ENCODE results near the gene IKZF3. TPM values are rescaled to one million over a fixed set of nuclear protein-coding genes. Genes with fewer than 3 reads are reported as not detected.
"Not testable (repeated sequence)": the region's sequence is repeated elsewhere in the genome, so short reads cannot be mapped to it uniquely, and the experiment has no call there.

The IKZF3 gene
- total RNA-seq, 1 experiment from 2014 or later = not detected

DNA sequence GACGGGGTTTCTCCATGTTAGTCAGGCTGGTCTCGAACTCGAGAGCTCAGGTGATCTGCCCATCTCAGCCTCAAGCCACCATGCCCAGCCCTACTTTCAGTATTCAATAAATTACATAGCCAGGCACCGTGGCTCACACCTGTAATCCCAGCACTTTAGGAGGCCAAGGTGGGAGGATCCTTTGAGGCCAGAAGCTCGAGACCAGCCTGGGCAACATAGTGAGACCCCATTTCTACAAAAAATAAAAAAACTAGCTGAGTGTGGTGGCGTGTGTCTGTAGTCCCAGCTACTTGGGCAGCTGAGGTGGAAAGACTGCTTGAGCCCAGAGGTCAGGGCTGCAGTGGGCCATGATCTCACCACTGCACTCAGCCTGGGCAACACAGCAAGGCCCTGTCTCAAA, 142.0 kb downstream of the IKZF3 start:
- no peak for DNase-seq (ENCODE audit: low read depth)

DNA sequence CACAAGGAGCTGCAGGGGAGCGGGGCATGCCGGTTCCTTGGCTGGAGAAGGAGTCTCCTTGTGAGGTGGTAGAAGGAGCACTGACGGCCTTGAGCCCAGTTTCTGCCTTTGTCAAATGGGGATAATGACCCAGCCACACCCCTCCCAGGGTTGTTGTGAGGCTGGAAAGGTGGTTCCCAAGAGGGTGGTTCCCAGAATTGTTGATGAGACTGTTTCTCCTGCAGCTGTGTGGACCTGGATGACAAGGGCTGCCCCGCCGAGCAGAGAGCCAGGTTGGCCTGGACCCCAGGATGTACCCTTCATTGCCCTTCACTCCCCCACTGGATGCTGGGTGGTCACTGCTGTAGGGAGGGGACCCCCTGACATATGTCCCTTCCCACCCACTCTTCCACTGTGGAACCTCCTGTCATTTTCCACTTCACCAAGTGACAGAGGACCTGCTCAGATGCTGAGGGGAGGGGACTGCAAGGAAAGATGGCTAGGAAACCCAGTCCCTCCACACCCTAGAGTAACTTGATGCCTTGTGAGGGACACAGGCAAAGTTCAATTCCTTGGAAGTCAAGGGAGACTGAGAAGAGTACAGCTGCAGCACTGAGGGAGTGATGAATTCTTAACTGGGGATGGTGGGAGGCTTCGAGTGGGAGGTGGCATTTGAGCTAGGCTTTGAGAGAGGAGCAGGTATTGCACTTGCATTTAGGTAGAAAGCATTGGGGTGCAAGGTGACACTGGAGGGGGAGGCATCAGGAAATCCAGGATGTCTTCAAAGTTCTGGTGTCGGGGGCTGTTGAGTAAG, 144.4 kb downstream of the IKZF3 start:
- no peak for DNase-seq (ENCODE audit: low read depth)

- no peak for DNase-seq (ENCODE audit: low read depth)
Observed at GRCh38 chr17:39717660-39718059, 146.5 kb downstream of the IKZF3 start.

- no peak for DNase-seq (ENCODE audit: low read depth)
Observed at GRCh38 chr17:39716879-39717536, 147.1 kb downstream of the IKZF3 start.

DNA sequence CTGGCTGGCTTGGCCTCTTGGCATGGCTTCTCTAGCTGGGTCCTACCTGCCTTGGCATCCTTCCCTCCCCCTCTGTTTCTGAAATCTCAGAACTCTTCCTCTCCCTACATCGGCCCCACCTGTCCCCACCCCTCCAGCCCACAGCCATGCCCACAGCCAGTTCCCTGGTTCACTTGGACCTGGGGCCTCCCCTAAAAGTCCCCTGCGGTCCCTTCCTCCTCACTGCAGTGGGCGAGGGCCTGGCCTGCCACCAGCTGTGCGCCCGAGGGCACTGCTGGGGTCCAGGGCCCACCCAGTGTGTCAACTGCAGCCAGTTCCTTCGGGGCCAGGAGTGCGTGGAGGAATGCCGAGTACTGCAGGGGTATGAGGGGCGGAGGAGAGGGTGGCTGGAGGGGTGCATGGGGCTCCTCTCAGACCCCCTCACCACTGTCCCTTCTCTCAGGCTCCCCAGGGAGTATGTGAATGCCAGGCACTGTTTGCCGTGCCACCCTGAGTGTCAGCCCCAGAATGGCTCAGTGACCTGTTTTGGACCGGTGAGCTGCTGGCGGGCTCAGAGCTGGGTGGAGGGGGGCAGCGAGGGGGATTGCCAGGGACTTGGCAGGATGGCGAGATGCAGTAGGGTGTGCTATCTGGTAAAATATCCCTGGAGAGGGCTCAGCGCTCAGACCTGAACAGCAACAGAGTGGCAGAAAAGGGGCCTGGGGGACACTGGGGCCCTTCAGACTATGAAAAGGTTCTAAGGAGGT, 147.9 kb downstream of the IKZF3 start:
- no peak for DNase-seq (ENCODE audit: low read depth)

- no peak for DNase-seq (ENCODE audit: low read depth)
Observed at GRCh38 chr17:39715375-39716072, 148.6 kb downstream of the IKZF3 start.

DNA sequence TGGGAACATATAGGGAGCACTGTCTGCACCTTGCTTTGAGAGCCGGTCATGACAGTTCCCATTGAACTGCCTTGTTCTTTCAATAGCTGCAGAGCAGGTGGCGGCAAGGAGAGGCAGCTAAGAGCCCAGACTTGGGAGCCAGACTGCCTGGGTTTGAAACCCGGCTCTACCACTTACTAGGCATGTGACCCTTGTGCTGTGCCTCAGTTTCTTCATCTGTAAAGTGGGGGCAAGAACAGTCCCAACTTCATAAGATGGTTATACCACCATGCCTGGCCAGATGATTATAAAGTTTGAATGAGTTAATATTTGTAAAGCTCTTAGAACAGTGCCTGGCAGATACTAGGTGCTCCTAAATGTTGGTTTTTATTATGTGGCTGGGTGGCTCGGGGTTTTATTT, 149.9 kb downstream of the IKZF3 start:
- DNase-seq (ENCODE audit: low read depth) = no peak

GRCh38 chr17:39711851-39712250, 152.3 kb downstream of the IKZF3 start:
- no peak for DNase-seq (ENCODE audit: low read depth)

DNA sequence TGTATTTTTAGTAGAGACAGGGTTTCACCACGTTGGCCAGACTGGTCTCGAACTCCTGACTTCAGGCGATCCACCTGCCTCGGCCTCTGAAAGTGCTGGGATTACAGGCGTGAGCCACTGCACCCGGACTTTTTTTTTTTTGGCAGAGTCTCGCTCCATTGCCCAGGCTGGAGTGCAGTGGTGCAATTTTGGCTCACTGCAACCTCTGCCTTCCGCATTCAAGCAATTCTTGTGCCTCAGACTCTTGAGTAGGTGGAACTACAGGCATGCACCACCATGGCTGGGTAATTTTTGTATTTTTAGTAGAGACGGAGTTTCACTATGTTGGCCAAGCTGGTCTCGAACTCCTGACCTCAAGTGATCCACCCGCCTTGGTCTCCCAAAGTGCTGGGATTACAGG, 153.0 kb downstream of the IKZF3 start:
- not testable (repeated sequence) for DNase-seq (ENCODE audit: low read depth)

GRCh38 chr17:39709998-39710964, 153.8 kb downstream of the IKZF3 start:
- DNase-seq (ENCODE audit: low read depth) = no peak

GRCh38 chr17:39709319-39709997, 154.7 kb downstream of the IKZF3 start:
- DNase-seq (ENCODE audit: low read depth) = no peak

Other genes starting within 250 kb of the IKZF3 start
- gene PPP1R1B, start 237.4 kb downstream of the IKZF3 start, total RNA-seq (2014; rRNA removed) = not detected in 2 replicates
- 36.4 and 46.0 TPM in 2 replicates for gene STARD3, start 227.2 kb downstream of the IKZF3 start, total RNA-seq (2014; rRNA removed)
- gene TCAP, start 199.0 kb downstream of the IKZF3 start, total RNA-seq (2014; rRNA removed) = 0.40 TPM in 1 of 2 replicates, not detected in the other
- 0.17 TPM in 1 of 2 replicates, not detected in the other for gene PNMT, start 195.9 kb downstream of the IKZF3 start, total RNA-seq (2014; rRNA removed)
- 14.0 and 16.1 TPM in 2 replicates for gene PGAP3, start 176.3 kb downstream of the IKZF3 start, total RNA-seq (2014; rRNA removed)
- 35.8 and 39.8 TPM in 2 replicates for gene ERBB2, start 164.2 kb downstream of the IKZF3 start, total RNA-seq (2014; rRNA removed)
- gene MIEN1, start 133.8 kb downstream of the IKZF3 start, total RNA-seq (2014; rRNA removed) = 68.3 and 71.0 TPM in 2 replicates
- 0.06 TPM in 2 replicates for gene GRB7, start 126.4 kb downstream of the IKZF3 start, total RNA-seq (2014; rRNA removed)
- gene ZPBP2, start 3.9 kb upstream of the IKZF3 start, total RNA-seq (2014; rRNA removed) = not detected in 2 replicates
- 0.98 and 1.8 TPM in 2 replicates for gene GSDMB, start 54.3 kb upstream of the IKZF3 start, total RNA-seq (2014; rRNA removed)
- gene ORMDL3, start 63.3 kb upstream of the IKZF3 start, total RNA-seq (2014; rRNA removed) = 29.0 and 31.7 TPM in 2 replicates
- gene LRRC3C, start 63.4 kb upstream of the IKZF3 start, total RNA-seq (2014; rRNA removed) = not detected in 2 replicates
- not detected in 2 replicates for gene GSDMA, start 98.7 kb upstream of the IKZF3 start, total RNA-seq (2014; rRNA removed)
- gene PSMD3, start 116.5 kb upstream of the IKZF3 start, total RNA-seq (2014; rRNA removed) = 153 and 159 TPM in 2 replicates
- gene CSF3, start 151.1 kb upstream of the IKZF3 start, total RNA-seq (2014; rRNA removed) = 5.1 and 6.7 TPM in 2 replicates
- gene MED24, start 190.1 kb upstream of the IKZF3 start, total RNA-seq (2014; rRNA removed) = 52.9 and 65.1 TPM in 2 replicates
- 22.3 and 32.5 TPM in 2 replicates for gene THRA, start 198.7 kb upstream of the IKZF3 start, total RNA-seq (2014; rRNA removed)
- gene NR1D1, start 236.3 kb upstream of the IKZF3 start, total RNA-seq (2014; rRNA removed) = 1.5 and 3.4 TPM in 2 replicates